ENCODE results near the gene CALCOCO2. TPM values are rescaled to one million over a fixed set of nuclear protein-coding genes. Genes with fewer than 3 reads are reported as not detected.

The CALCOCO2 gene
- total RNA-seq, 1 experiment from 2014 or later = 38.5 TPM

DNA sequence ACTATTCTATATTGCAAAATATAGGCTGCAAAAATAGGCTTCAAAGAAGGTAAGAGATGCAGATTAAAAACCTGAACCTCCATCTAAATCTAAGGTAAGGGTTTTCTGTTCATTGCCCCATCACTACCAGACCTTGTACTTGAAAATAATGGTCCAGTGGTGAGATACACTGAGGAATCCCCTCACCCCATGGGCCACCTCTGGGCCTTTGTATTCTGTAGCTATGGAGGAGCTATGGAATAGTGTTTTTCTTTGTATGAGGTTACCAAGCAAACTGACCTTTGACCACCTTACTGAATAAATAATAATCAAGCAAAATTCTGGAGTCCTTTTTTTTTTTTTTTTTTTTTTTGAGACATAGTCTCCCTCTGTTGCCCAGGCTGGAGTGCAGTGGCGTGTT lies 72.6 kb downstream of the CALCOCO2 start:
- in situ Hi-C loops (cut with HindIII; ENCODE audit: low pct_unique_long_range_greater_than_20kb, low sequenced_read_pairs) = no loop called here
- no peak for DNase-seq (ENCODE audit: low read depth)

DNA sequence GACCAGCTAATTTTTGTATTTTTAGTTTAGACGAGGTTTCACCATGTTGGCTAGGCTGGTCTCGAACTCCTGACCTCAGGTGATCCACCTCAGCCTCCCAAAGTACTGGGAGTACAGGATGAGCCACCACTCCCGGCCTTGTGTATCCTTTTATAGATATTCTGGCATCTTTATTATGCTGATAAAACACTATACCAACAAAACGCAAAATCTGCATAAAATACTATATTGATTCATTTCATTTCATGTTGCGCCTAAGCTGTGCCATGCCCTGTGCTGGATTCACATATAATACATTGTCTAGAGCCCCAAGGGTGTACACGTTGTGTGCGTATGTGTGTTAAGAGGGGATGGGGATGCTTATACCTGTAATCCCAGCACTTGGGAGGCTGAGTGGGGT lies 73.6 kb downstream of the CALCOCO2 start:
- in situ Hi-C loops (cut with HindIII; ENCODE audit: low pct_unique_long_range_greater_than_20kb, low sequenced_read_pairs) = no loop called here
- no peak for DNase-seq (ENCODE audit: low read depth)

- peak; percentile 96 for DNase-seq (ENCODE audit: low read depth)
- in situ Hi-C loops (cut with HindIII; ENCODE audit: low pct_unique_long_range_greater_than_20kb, low sequenced_read_pairs) = no loop called here
Observed at GRCh38 chr17:48905987-48906515, 75.2 kb downstream of the CALCOCO2 start.

- in situ Hi-C loops (cut with HindIII; ENCODE audit: low pct_unique_long_range_greater_than_20kb, low sequenced_read_pairs) = no loop called here
- no peak for DNase-seq (ENCODE audit: low read depth)
Observed at GRCh38 chr17:48907713-48908046, 76.8 kb downstream of the CALCOCO2 start.

DNA sequence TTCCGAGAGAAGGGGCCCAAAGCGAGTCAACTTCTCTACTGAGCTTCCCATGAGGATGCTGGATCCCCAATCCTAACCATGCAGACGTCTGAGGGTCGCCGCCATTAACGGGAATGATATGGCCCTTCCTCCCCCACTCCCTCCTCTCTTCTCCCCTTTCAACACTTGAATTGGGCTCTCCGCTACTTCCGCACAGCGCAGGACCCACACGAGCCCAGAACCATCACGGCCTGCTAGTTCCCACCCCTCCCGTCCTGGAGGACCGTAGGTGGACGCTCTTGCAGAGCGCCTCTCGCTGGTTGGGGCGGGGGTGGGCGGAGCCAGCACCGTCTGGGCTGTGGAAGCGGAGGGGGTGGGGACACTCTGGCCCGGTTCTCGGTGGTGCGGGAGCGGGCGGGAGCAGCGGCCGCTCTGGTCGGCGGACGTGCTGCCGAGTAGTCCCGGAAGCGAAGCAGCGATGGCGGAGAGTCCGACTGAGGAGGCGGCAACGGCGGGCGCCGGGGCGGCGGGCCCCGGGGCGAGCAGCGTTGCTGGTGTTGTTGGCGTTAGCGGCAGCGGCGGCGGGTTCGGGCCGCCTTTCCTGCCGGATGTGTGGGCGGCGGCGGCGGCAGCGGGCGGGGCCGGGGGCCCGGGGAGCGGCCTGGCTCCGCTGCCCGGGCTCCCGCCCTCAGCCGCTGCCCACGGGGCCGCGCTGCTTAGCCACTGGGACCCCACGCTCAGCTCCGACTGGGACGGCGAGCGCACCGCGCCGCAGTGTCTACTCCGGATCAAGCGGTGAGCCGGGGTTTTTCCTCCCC lies 77.4 kb downstream of the CALCOCO2 start, which contains the start of gene UBE2Z:
UBE2Z (plus strand) TSS at position 361 of the 797 bp plus-strand sequence; CDS start at position 458, 97 bp downstream.
- DNase-seq (ENCODE audit: low read depth) = peak; percentile 95
- in situ Hi-C loops (cut with HindIII; ENCODE audit: low pct_unique_long_range_greater_than_20kb, low sequenced_read_pairs) = no loop called here

DNA sequence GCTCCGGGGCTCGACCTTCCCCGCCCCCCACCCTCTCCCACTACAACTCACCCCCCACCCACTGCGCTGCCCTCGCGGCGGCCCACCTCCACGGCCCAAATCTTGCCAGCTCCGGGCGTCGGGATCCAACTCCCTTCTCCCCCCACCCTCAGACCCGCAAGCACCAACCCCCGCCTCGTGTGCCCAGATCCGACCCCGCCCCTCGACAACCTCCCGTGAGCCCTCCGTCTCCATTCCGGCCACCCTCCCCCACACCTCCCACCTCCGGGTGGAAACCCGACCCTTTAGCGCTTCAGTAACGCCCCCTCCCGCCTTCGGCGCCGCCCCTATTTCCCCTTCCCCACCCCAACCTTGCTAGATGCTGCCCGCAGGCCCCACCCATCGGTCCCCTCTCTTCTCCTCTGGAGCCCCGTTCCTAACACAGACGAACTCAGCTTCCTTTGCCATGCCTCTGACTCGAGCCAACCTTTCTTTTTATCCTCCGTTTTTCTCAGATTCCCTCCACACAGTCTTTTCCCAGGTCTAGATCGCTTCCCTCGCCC lies 78.1 kb downstream of the CALCOCO2 start:
- in situ Hi-C loops (cut with HindIII; ENCODE audit: low pct_unique_long_range_greater_than_20kb, low sequenced_read_pairs) = no loop called here
- DNase-seq (ENCODE audit: low read depth) = peak; percentile 47

- DNase-seq (ENCODE audit: low read depth) = no peak
- in situ Hi-C loops (cut with HindIII; ENCODE audit: low pct_unique_long_range_greater_than_20kb, low sequenced_read_pairs) = no loop called here
Observed at GRCh38 chr17:48909783-48910182, 78.9 kb downstream of the CALCOCO2 start.

DNA sequence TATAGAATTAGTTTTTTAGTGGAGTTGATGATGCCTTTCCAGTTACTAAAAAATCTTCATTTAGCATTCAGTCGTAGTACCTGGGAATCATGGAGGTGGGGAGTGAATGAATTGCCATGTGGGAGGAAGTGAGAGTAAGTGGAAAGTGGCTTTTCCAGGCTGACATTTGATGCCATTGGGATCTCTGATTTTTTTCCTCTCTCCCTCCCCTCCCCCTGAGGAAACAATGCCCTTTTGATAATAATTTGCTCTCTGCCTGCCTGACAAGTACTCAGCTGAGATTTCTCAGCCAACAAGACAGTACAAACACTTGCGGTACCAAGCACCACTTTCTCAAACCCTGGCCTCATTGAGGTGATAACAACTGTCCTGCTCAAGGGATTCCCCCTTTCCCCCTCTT lies 79.5 kb downstream of the CALCOCO2 start:
- no peak for DNase-seq (ENCODE audit: low read depth)
- in situ Hi-C loops (cut with HindIII; ENCODE audit: low pct_unique_long_range_greater_than_20kb, low sequenced_read_pairs) = no loop called here

- in situ Hi-C loops (cut with HindIII; ENCODE audit: low pct_unique_long_range_greater_than_20kb, low sequenced_read_pairs) = no loop called here
- DNase-seq (ENCODE audit: low read depth) = no peak
Observed at GRCh38 chr17:48912476-48912875, 81.6 kb downstream of the CALCOCO2 start.

Other genes starting within 250 kb of the CALCOCO2 start
- gene HOXB3, start 240.8 kb upstream of the CALCOCO2 start, total RNA-seq (2014; rRNA removed; shearing (Covaris generic); ENCODE audit: low replicate concordance) = 1.1 and 15.0 TPM in 2 replicates
- gene HOXB5, start 237.3 kb upstream of the CALCOCO2 start, total RNA-seq (2014; rRNA removed; shearing (Covaris generic); ENCODE audit: low replicate concordance) = not detected in 2 replicates
- gene HOXB6, start 226.0 kb upstream of the CALCOCO2 start, total RNA-seq (2014; rRNA removed; shearing (Covaris generic); ENCODE audit: low replicate concordance) = 5.4 and 8.7 TPM in 2 replicates
- 21.5 and 29.0 TPM in 2 replicates for gene HOXB7, start 220.0 kb upstream of the CALCOCO2 start, total RNA-seq (2014; rRNA removed; shearing (Covaris generic); ENCODE audit: low replicate concordance)
- 0.47 TPM in 1 of 2 replicates, not detected in the other for gene HOXB8, start 215.7 kb upstream of the CALCOCO2 start, total RNA-seq (2014; rRNA removed; shearing (Covaris generic); ENCODE audit: low replicate concordance)
- gene HOXB9, start 204.7 kb upstream of the CALCOCO2 start, total RNA-seq (2014; rRNA removed; shearing (Covaris generic); ENCODE audit: low replicate concordance) = 0.84 and 2.1 TPM in 2 replicates
- gene PRAC1, start 108.5 kb upstream of the CALCOCO2 start, total RNA-seq (2014; rRNA removed; shearing (Covaris generic); ENCODE audit: low replicate concordance) = not detected in 2 replicates
- not detected in 2 replicates for gene PRAC2, start 107.8 kb upstream of the CALCOCO2 start, total RNA-seq (2014; rRNA removed; shearing (Covaris generic); ENCODE audit: low replicate concordance)
- gene HOXB13, start 102.3 kb upstream of the CALCOCO2 start, total RNA-seq (2014; rRNA removed; shearing (Covaris generic); ENCODE audit: low replicate concordance) = 6.5 and 6.9 TPM in 2 replicates
- 0.34 TPM in 1 of 2 replicates, not detected in the other for gene TTLL6, start 13.8 kb upstream of the CALCOCO2 start, total RNA-seq (2014; rRNA removed; shearing (Covaris generic); ENCODE audit: low replicate concordance)
- 65.0 and 102 TPM in 2 replicates for gene ATP5MC1, start 61.8 kb downstream of the CALCOCO2 start, total RNA-seq (2014; rRNA removed; shearing (Covaris generic); ENCODE audit: low replicate concordance)
- gene UBE2Z, start 77.4 kb downstream of the CALCOCO2 start, total RNA-seq (2014; rRNA removed; shearing (Covaris generic); ENCODE audit: low replicate concordance) = 151 and 159 TPM in 2 replicates
- 467 and 493 TPM in 2 replicates for gene SNF8, start 113.8 kb downstream of the CALCOCO2 start, total RNA-seq (2014; rRNA removed; shearing (Covaris generic); ENCODE audit: low replicate concordance)
- gene GIP, start 137.6 kb downstream of the CALCOCO2 start, total RNA-seq (2014; rRNA removed; shearing (Covaris generic); ENCODE audit: low replicate concordance) = not detected in 2 replicates
- gene IGF2BP1, start 166.3 kb downstream of the CALCOCO2 start, total RNA-seq (2014; rRNA removed; shearing (Covaris generic); ENCODE audit: low replicate concordance) = 0.29 and 1.2 TPM in 2 replicates

All from Caki2 (cell line).